HCT116 (cell line): ENCODE results near the gene C10orf90.

Experiments
- ATF3 ChIP-seq: IDR thresholded peaks from 2 replicates; pipeline ENCODE4 v1.6.1; 2012
- CTCF ChIP-seq, 3 experiments: fragments of 200-600 bp in 1 of 3; sonication (generic) in 1 of 3; IDR thresholded peaks in 2 of 3; conservative IDR thresholded peaks in 1 of 3; 2 replicates each; pipeline ENCODE4 v1.5.1; 2012 to 2017; ENCODE audit warnings: low read depth in 2 of 3, low read length in 2 of 3, antibody characterized with exemption in 1 of 3, borderline replicate concordance in 1 of 3, control low read depth in 1 of 3, mild to moderate bottlenecking in 1 of 3, mixed read lengths in 1 of 3, mixed run types in 1 of 3, moderate library complexity in 1 of 3; ENCODE audit not compliant: insufficient read depth in 1 of 3
- EGR1 ChIP-seq: IDR thresholded peaks from 2 replicates; pipeline ENCODE4 v1.6.1; 2012; ENCODE audit warnings: low read depth
- EZH2 ChIP-seq: fragments of 200-600 bp; sonication (generic); IDR thresholded peaks from 2 replicates; pipeline ENCODE4 v1.6.1; 2017; ENCODE audit warnings: antibody characterized with exemption, mixed run types
- EZH2phosphoT487 ChIP-seq: fragments of 200-600 bp; IDR thresholded peaks from 2 replicates; pipeline ENCODE4 v1.6.1; 2018; ENCODE audit warnings: antibody characterized with exemption, borderline replicate concordance
- POLR2A ChIP-seq: IDR thresholded peaks from 2 replicates; pipeline ENCODE4 v1.7.0; 2011; ENCODE audit warnings: borderline replicate concordance; ENCODE audit not compliant: insufficient read depth, insufficient read length; ENCODE audit errors: extremely low read depth
- RAD21 ChIP-seq: IDR thresholded peaks from 2 replicates; pipeline ENCODE4 v1.6.1; 2012; ENCODE audit warnings: low read depth, mild to moderate bottlenecking
- SP1 ChIP-seq: IDR thresholded peaks from 2 replicates; pipeline ENCODE4 v1.6.1; 2012; ENCODE audit warnings: low read depth
- SRF ChIP-seq: IDR thresholded peaks from 2 replicates; pipeline ENCODE4 v1.6.1; 2012; ENCODE audit warnings: low read depth

DNA sequence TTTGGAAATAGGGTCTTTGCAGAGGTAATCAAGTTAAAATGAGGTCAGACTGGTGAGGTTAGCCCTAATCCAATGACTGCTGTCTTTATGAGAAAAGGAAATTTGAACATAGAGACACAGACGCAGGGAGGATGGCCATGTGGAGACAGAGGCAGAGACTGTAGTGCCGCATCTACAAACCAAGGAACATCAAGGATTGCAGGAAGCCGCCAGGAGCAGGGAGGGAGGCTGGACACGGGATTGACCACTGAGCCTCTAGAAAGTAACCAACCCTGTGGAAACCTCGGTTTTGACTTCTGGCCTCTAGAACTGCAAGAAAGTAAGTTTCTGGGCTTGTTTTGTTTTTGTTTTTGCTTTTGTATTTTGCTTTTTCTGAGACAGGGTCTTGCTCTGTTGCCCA lies 213.9 kb downstream of the C10orf90 start:
- TF ChIP-seq CTCF (IDR thresholded peaks at IDR 0.05 in 2 of 3, conservative IDR thresholded peaks at IDR 0.05 in 1 of 3; ENCODE audit: borderline replicate concordance in 1 of 3, insufficient read depth in 1 of 3, low read depth in 2 of 3, low read length in 2 of 3): no peak
- TF ChIP-seq POLR2A: no peak
- no peak for TF ChIP-seq EZH2
- no peak for TF ChIP-seq ATF3
- TF ChIP-seq SP1: no peak
- TF ChIP-seq EZH2phosphoT487: no peak
- no peak for TF ChIP-seq SRF
- no peak for TF ChIP-seq EGR1
- no peak for TF ChIP-seq RAD21
